Measurements from ENCODE around the gene DGUOK.

DNA sequence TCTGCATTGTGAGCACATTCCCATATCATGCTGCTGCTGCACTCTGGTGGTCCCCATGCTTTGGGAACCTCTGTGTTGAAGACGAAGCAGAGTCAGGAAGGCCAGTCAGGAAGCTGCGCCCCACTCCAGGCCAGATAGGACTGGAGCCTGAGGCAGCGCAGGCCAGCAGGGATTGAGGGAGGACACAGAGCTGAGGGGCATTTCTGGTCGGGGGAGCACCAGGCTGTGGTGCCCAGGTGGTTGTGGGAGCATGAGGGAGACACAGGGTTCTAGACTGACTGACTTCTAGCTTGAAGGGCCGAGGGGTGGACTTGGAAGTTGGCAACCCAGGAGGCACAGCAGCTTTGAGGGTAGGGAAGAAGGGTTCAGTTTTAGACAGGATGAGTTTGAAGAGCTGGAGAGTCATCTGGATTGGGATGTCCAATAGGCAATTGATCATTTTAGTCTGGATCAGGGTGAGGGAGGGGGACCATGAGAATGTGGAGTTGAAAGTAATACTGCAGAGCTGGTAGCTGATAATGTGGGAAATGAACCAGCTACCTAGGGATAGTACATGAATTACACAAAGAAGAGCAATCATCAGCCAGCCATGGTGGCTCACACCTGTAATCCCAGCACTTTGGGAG lies 35.3 kb upstream of the DGUOK start:
- TF ChIP-seq POLR2A (IDR thresholded peaks at IDR 0.05; ENCODE audit: low read depth, low read length): no peak
- no peak for TF ChIP-seq POLR2AphosphoS5 (IDR thresholded peaks at IDR 0.05; ENCODE audit: low read depth, low read length)
- no peak for TF ChIP-seq TAF1 (IDR thresholded peaks at IDR 0.05; ENCODE audit: borderline replicate concordance, low read depth, low read length)

Data from GM12892 (cell line).